8988T (cell line): Measurements from ENCODE around the gene ELANE.
"Not testable (repeated sequence)": the region's sequence is repeated elsewhere in the genome, so short reads cannot be mapped to it uniquely, and the experiment has no call there.

Source experiments
- DNase-seq: peaks from one replicate; pipeline ENCODE4 v3.0.0; 2011

ELANE gene

DNA sequence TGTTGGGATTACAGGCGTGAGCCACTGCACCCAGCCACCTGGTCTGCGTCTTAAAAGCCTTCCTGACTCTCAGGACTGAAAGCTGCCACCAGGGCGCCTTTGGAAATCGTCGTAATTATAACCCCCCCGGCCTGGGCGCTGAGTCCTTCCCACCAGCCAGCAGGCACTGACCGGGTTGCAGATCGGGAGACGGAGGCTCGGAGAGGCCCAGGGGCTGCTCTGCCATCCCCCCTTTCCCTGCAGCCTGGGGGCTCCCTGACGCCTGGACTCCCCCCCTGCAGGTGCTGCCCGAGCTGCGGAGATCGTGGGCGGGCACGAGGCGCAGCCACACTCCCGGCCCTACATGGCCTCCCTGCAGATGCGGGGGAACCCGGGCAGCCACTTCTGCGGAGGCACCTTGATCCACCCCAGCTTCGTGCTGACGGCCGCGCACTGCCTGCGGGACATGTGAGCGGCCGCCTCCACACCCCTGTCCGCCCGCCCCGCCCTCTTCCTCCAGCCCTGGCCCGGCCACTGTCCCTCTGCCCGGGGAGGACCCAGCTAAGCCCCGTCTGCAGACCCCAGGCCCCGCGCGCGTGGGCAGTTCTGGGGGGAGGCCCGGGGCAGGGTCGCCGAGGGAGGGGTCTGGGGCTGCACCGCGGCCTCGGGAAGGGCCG is 8.8 kb upstream of the ELANE start:
- DNase-seq, result no peak

DNA sequence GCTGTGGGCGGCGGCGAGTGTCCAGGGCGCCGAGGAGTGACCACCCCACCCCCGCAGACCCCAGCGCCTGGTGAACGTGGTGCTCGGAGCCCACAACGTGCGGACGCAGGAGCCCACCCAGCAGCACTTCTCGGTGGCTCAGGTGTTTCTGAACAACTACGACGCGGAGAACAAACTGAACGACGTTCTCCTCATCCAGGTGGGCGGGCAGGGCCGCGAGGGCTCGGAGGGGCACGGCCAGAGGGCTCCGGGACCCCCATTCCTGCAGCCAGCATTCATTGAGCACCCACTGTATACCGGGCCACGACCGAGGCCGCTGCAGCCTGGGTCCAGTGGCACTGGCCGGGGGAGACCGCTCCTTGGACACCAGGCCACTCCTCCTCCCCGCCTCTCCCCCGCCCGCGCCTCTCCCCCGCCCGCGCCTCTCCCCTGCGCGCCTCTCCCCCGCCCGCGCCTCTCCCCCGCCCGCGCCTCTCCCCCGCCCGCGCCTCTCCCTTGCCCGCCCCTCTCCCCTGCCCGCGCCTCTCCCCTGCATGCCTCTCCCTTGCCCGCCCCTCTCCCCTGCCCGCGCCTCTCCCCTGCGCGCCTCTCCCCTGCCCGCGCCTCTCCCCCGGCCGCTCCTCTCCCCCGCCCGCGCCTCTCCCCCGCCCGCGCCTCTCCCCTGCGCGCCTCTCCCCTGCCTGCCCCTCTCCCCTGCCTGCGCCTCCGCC is 8.1 kb upstream of the ELANE start:
- DNase-seq, result no peak

DNA sequence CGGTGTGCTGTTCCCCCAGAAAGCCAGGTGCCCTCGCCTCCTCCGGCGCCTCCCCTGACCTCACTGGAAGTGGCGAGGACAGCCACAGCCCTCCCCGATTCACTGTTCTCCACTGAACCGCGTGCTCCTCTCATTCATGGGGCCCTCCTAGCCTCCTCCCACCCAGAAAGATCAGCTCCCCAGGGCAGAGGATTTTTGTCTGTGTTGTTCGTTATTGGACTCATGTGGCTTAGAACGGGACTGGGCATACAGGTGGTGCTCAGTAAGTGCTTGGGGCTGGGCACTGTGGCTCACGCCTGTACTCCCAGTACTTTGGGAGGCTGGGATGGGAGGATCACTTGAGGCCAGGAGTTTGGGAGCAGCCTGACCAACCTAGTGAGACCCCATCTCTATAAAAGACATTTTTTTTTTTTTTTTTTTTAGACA is 7.5 kb upstream of the ELANE start:
- no peak for DNase-seq

DNA sequence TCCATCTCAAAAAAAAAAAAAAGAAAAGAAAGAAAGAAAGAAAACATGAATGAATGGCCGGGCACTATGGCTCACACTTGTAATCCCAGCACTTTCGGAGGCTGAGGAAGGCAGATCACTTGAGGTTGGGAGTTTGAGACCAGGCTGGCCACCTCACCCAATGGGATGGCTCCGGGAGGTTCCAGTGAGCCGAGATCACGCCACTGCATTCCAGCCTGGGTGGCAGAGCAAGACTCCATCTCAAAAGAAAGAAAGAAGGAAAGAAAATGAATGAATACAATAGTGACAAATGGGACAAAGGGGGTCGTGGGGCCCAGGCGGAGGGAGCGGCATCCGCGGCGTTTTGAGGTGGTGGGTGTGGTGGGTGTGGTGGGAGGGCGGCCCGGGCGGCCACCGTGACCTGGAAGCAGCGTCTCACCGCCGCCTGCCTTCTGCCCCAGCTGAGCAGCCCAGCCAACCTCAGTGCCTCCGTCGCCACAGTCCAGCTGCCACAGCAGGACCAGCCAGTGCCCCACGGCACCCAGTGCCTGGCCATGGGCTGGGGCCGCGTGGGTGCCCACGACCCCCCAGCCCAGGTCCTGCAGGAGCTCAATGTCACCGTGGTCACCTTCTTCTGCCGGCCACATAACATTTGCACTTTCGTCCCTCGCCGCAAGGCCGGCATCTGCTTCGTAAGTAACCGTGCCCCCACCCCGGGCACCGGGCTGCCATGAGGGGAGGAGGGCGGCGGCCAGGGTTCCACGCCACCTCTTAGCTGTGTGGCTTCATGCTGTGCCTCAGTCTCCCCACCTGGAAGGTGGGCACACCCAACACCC is 6.2 kb upstream of the ELANE start:
- no peak for DNase-seq

DNA sequence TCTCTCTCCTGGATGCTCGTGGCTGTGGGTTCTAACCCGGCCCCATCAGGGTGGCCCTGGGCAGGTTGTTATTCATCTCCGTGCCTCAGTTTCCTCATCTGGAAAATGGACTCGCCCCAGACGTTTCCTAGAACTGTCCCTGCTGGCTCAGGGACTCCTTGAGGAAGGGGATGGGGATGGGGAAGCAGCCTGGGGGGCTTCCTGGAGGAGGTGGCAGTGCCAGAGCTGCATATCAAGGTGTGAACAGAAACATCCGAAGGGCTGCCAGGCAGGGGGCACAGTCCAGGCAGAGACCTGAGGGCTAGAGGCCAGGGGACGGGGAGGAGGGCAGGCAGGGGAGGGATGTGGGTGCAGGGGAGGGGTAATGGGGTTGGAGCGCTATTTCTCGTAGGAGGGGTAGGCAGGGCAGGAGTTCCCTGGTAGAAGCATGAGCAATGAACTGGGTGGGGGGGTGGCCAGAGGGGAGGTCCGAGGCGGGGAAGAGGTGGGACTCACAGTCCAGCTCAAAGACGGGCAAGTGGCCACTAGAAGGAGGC is 3.6 kb upstream of the ELANE start:
- no peak for DNase-seq

DNA sequence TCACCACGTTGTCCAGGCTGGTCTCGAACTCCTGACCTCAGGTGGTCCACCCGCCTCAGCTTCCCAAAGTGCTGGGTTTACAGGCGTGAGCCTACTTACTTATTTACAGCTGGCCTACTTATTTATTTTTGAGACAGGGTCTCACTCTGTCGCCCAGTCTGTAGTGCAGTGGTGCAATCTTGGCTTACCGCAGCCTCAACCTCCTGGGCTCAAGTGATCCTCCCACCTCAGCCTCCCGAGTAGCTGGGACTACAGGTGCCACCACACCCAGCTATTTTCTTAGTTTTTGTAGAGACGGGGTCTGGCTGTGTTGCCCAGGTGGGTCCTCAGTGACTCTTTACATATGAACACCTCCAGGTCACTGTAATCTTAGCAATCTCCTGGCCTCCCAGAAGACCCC is 2.9 kb upstream of the ELANE start:
- DNase-seq, result not testable (repeated sequence)

DNA sequence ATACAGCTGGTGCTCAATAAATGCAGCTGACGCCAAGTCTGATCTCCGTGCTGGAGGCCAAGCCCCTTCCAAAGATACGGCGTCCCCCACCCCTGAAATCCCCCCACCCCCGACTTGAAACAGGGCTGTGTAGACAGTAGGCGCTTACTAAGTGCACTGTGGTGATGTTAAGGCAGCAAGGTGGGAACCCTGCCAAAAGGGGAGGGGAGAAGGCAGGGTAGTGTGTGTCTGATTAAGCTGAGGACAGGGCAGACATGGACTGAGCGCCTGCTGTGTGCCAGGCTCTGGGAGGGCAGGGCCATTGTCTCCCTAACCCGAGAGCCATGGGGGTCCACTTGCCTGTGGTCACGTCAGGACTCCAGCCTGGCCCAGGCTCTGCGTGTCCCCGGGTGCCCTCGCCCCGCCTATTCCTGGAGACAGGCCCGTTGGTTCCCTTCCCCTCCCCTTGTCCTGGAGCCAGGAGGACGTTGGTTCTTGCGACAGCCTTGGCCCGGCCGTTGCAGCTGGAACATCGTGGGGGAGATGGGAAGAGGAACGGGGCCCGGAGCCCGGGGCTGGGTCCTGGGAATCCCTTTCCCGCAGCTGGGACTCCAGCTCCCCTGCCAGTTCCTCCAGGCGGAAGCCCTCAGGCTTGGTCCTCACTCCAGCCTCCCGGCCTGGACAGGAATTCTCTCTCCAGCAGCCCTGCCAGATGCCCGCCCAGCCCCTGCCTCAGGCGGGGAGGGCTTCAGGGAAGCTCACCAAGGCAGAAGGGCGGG is 1.7 kb upstream of the ELANE start:
- DNase-seq, result peak; percentile 88

DNA sequence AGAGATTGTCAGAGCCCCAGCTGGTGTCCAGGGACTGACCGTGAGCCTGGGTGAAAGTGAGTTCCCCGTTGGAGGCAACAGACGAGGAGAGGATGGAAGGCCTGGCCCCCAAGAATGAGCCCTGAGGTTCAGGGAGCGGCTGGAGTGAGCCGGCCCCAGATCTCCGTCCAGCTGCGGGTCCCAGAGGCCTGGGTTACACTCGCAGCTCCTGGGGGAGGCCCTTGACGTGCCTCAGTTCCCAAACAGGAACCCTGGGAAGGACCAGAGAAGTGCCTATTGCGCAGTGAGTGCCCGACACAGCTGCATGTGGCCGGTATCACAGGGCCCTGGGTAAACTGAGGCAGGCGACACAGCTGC is 1.1 kb upstream of the ELANE start:
- no peak for DNase-seq

DNA sequence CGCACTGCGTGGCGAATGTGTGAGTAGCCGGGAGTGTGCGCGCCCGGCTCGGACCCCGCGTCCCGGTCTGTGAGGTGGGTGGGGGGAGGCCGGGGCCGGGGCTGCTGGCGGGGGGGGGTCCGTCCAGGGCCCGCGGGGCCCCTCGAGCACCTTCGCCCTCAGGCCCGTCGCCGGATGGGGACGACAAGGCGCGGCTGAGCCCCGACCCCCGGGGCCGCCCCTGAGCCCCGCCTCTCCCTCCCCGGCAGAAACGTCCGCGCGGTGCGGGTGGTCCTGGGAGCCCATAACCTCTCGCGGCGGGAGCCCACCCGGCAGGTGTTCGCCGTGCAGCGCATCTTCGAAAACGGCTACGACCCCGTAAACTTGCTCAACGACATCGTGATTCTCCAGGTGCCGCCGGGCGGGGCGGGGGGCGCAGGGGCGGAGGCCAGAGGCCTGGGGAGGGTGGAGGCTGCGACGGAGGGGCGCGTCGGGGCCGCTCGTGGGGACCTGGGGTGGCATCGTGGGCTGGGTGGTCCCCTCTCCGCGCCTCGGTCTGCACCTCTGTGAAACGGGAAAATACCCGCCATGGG is 997 bp downstream of the ELANE start:
- DNase-seq, result no peak

DNA sequence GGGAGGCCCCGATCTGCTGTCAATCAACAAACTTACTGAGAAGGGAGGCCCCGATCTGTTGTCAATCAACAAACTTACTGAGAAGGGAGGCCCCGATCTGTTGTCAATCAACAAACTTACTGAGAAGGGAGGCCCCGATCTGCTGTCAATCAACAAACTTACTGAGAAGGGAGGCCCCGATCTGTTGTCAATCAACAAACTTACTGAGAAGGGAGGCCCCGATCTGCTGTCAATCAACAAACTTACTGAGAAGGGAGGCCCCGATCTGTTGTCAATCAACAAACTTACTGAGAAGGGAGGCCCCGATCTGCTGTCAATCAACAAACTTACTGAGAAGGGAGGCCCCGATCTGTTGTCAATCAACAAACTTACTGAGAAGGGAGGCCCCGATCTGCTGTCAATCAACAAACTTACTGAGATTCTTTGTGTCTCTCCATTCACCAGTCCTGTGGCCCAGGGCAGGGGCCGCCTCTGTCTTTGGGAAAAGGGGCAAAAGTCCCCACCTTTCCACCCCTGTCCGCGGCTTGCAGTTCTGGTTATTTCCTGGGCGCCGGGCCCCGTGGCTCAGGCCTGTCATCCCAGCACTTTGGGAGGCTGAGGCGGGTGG is 1.6 kb downstream of the ELANE start:
- not testable (repeated sequence) for DNase-seq

DNA sequence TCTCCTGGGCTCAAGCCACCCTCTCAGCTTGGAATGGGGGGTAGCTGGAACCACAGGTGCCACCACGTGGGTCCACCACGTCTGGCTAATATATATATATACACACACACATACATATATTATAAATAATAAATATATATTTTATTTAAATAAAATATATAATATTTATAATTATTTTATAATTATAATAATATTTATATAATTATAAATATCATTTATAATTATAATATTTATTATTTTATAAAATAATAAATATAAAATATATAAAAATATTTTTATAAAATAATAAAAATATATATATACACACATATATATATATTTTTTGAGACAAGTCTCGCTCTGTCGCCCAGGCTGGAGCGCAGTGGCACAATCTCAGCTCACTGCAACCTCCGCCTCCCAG is 2.4 kb downstream of the ELANE start:
- DNase-seq, result no peak

DNA sequence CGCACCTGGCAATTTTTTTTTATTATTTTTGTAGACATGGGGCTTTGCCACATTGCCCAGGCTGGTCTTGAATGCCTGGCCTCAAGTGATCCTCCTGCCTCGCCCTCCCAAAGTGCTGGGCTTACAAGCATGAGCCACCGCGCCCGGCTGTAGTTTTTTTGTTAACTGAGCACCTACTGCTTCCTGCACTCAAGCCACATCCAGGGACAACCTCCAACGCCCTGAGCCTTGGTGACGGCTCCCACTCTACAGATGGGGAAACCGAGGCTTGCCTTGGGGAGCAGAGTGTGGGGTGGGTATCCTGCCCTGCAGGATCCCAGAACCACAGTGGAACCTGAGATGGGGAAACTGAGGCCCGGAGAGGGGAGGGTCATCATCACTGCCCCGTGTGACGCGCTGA is 3.0 kb downstream of the ELANE start:
- DNase-seq, result no peak

DNA sequence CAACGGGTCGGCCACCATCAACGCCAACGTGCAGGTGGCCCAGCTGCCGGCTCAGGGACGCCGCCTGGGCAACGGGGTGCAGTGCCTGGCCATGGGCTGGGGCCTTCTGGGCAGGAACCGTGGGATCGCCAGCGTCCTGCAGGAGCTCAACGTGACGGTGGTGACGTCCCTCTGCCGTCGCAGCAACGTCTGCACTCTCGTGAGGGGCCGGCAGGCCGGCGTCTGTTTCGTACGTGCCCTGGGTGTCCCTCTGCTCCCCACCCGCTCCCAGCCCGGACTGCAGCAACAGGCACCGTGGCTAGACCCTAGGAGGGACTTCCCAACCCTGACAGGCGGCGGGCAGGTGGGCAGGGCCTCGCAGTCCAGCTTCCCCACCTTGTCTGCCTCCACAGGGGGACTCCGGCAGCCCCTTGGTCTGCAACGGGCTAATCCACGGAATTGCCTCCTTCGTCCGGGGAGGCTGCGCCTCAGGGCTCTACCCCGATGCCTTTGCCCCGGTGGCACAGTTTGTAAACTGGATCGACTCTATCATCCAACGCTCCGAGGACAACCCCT is 3.5 kb downstream of the ELANE start:
- no peak for DNase-seq

DNA sequence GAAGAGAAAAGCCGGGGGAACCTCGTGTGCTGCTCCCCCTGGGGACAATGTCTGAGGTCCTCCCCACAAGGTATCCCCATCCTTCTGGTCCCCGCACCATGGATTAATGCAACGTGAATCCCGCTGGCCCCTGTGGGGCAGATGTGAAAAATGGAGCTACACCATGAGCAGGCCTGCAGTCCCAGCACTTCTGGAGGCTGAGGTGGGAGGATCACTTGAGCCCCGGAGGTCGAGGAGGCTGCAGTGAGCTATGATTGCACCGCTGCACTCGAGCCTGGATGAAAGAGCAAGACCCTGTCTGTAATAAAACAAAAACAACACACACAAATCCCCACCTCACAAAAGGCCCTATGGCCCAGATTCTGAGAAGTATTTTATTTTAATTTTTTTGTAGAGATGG is 6.2 kb downstream of the ELANE start:
- no peak for DNase-seq

DNA sequence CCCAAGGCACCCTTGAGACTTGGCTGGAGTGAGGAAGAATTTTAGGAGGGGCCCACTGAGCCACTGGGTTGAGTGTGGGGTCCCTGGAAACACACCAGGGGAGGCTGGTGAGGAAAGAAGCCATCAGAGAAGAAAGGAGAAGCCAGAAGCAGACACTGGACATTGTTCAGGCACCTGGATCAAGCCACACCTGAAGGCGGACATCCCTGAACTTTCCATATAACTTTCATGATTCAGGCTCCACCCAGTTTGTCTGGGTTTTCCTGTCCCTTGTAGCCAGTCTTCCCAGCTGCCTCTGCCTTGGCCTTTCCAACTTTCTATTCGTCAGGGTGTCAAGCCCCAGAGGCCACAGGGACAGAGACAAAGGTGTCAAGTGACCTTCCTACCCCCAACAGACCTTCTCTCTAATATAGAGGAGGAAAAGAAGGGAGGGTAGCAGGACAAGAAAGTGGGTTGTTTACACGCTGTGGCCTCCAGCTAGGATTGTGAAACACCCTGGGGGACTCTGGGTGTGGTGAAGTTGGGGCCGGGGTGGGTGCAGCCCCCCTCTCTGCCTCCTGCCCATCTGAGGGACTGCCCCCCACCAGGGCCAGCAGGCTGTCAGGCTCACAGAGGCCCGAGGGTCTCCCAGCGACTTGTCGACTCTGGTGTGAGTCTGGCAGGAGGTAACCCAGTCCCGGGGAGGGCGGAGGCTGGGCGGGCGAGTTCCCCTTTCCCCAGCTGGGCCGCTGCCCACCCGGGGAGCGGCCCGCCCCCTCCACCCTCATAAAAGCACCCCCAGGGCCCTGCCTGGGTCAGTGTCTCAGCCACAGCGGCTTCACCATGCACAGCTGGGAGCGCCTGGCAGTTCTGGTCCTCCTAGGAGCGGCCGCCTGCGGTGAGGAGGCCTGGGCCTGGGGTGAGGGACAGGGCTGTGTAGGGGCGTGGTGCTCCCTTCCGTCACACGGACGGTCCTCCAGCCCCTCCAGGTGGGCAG is 7.1 kb downstream of the ELANE start, which contains the start of gene CFD:
Gene CFD, plus strand, starts transcription at position 797 of the 976 bp plus-strand sequence. Its CDS starts 26 bp downstream, at position 823.
- no peak for DNase-seq

DNA sequence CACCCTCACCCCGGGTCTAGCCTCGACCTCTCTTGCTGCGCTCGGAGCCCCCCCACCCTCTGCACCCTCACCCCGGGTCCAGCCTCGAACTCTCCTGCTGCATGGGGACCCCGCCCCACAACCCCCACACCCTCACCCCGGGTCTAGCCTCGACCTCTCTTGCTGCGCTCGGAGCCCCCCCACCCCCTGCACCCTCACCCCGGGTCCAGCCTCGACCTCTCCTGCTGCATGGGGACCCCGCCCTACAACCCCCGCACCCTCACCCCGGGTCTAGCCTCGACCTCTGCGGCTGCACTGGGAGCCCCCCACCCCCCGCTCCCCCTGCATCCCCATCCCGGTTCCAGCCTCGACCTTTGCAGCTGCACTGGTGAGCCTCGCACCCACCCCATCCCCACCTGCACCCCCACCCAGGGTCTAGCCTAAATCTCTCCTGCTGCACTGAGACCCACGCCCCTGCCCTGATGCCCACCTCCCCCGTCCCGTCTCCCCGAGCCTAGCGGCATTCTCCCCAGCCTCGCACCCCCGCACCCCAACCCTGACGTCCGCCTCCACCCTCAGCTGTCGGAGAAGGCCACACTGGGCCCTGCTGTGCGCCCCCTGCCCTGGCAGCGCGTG is 9.1 kb downstream of the ELANE start:
- DNase-seq, result no peak

DNA sequence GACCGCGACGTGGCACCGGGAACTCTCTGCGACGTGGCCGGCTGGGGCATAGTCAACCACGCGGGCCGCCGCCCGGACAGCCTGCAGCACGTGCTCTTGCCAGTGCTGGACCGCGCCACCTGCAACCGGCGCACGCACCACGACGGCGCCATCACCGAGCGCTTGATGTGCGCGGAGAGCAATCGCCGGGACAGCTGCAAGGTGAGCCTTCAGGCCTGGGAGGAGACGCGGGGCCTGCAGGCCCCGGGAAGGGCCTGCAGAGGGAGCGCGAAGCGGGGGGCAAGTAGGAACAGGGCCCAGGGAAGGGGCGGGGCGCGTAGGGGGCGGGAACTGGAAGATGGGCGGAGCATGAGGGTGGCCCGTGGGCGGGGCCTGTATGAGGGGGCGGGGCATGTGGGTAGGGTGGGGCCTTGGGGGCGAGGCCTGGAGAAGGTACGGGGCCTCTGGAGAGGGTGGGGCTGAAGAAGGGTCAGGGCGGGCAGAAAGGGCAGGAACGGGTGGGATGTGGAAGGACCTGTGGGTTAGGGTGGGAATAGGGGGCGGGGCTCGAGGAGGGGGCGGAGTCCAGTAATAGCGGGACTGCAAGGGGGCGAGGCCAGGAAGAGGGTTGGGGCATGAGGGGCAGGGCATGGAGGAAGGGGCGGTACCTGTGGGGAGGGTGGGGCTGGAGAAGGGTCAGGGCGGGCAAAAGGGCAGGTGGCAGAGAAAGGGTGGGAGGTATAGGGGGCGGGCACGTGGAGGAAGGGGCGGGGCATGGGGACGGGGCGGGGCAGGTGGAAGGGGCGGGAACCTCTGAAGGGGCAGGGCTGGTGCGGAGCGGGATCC is 9.9 kb downstream of the ELANE start:
- peak; percentile 81 for DNase-seq

DNA sequence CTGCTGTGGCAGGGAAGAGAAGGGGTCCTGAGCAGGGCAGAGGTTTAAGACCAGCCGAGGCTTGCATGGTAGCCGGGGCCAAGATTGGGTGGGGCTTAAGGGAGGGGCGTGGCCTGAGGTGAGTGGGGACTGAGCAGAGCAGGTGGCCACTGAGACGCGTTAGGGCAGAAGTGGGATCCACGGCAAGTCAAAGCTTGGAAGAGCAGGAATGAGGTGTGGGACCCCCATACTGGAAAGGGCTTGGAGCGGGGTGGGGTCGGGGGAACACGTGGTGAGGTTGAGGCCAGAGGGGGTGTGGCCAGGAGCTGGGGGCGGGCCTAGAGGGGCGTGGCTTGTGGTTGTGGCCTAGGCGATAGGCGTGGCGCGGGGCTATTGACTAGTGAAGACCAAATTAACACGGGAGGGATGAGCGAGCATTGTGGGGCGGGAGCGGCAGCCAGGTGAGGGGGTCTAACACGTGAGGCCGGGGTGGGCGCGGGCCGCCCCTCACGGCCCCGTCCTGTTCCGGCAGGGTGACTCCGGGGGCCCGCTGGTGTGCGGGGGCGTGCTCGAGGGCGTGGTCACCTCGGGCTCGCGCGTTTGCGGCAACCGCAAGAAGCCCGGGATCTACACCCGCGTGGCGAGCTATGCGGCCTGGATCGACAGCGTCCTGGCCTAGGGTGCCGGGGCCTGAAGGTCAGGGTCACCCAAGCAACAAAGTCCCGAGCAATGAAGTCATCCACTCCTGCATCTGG is 10.6 kb downstream of the ELANE start:
- no peak for DNase-seq

DNA sequence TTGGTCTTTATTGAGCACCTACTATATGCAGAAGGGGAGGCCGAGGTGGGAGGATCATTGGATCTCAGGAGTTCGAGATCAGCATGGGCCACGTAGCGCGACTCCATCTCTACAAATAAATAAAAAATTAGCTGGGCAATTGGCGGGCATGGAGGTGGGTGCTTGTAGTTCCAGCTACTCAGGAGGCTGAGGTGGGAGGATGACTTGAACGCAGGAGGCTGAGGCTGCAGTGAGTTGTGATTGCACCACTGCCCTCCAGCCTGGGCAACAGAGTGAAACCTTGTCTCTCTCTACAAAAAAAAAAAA is 11.2 kb downstream of the ELANE start:
- DNase-seq, result no peak
